HG03196 (cell line): ENCODE results near the gene CRY2.
"Not testable (repeated sequence)": the region's sequence is repeated elsewhere in the genome, so short reads cannot be mapped to it uniquely, and the experiment has no call there.

Source experiments
- ATAC-seq: cut with Tn5 transposase; IDR thresholded peaks from one replicate; pipeline ENCODE4 v1.9.1; 2021; ENCODE audit not compliant: unreplicated experiment

CRY2 gene

DNA sequence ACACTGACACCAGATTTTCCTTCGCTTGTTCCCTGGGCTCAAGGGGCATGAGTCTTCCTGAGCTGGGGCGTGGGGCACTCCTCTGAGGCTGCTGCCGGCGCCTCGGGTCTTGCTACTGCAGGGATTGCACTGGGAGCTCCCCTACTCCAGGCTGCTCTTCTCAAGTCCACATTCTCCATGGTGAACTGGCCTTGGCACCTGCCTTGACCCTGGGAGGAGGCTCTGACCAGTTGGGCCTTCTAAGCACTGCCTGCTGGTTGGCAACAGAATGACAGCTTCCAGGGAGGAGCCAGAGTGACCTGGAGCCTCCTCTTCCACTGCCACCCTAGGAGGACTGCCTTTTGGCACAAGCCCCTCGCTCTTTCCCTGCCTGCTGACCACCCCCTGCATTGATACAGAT is 50.3 kb downstream of the CRY2 start:
- no peak for ATAC-seq

DNA sequence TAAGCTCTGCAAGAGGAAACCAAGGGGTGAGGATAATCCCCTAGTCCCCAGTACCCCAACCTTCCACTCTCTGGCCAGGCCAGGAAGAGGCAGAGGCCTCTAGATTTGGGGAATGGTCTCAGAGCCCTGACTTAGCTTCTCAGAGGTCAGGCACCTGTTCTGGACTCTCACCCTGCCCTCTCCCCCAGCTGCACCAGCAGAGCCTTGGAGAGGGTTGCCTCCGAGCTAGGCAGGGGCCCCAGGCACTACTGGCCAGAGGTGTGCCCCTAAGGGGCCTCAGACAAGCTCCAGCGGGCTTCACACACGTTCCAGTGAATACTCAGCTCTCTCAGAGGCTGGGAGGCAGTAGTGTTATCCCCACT is 51.8 kb downstream of the CRY2 start:
- no peak for ATAC-seq

DNA sequence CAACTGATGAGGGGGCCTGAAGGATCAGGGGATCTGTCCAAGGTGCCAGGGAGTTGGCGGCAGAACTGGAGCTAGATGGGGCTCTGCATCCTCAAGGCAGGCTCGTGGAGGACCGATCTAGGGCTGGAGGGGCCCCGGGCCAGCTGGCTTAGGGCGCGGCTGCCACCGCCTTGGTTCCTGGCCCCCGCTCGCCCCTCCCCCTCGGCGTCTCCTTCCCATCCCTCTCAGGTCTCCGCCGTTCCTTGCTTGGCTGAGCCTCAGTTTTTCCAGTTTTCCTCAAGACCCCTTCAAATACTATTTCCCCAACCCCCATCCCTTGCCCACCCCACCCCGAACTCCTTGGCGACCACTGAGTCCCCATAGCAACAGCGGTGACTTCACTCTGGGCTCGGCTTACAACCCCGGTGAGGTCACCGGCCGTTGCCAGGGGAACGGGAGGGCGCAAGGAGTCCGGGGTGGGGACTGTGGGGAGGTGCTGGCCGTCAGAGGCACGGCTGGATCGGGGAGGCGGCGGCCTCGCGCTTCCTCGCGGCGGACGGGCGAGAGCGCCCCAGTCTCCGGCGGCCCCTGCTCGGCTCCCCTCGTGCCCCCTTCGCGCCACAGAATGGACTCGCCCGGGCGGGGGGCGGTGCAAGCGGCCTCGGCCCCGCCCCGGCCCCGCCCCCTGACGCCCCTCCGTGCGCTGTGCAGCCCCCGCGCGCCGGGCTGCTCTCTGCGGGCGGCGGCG is 52.3 kb downstream of the CRY2 start:
- no peak for ATAC-seq

DNA sequence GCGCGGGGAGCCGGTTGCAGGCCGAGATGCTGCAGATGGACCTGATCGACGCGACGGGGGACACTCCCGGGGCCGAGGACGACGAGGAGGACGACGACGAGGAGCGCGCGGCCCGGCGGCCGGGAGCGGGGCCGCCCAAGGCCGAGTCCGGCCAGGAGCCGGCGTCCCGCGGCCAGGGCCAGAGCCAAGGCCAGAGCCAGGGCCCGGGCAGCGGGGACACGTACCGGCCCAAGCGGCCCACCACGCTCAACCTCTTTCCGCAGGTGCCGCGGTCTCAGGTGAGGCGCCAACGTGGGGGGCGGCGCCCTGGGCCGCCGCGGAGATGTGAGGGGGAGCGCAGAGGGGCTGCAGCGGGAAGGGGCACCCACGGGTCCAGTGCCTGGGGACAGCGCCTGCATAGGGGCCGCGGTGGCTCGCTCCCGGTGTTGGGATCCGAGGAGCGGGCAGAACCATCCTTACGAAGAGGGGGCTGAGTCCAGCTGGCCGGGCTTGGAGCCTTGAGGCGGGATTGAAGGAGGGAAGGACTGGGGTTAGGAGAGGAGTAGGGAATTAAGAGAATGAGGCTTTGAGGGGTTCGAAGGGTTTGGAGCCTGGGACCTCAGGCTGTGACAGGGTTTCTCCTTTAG is 53.0 kb downstream of the CRY2 start:
- ATAC-seq, result not testable (repeated sequence)

DNA sequence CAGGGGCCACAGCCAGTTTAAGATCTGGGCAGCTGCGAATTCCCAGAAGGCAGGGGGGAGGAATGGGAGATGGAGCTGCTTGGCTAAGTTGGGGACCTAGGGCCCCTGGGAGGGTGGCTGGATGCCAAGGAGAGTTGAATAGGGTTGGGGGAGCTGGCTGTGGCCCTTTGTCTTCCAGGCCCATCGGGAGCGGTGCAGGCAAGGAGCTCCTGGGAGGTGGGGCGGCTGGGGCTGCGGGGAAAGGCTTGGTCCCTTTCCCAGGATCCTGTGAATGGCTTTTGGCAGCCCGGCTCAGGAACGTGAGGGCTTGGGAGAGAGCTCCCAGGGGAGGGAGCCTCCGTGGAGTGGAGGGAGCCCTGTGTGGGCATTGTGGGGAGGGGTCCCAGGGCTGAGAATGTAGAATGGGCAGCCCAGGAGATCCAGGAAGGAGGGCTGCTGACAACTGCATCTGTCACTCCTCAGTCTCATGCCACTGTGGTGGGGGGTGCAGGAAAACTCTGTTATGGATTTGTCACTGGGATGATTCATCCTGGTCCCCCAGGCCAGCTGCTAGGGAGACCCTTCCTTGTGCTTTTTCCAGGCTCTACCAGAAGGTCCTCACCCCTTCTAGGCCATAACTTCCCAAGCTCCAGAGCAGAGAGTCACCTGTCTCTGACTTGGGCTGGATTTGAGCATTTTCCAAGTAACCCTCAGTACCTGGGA is 53.8 kb downstream of the CRY2 start:
- ATAC-seq, result no peak

DNA sequence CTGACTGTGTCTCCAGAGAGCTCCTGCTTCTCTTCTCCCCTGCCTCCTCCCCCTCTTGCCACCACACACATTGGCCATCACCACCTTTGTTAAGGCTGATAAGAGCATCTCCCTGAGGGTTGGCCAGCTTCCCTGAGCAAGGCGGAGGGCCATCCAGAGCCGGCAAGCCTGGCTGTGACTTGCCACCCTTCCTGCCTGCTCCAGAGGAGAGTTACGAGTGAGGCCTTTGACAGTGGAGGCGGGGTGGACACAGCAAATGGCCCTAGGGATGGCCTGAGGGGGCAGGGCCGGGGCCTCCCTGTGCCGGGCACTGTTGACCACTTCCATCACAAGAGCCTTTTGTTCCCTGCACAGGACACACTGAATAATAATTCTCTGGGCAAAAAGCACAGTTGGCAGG is 54.4 kb downstream of the CRY2 start:
- ATAC-seq, result no peak

DNA sequence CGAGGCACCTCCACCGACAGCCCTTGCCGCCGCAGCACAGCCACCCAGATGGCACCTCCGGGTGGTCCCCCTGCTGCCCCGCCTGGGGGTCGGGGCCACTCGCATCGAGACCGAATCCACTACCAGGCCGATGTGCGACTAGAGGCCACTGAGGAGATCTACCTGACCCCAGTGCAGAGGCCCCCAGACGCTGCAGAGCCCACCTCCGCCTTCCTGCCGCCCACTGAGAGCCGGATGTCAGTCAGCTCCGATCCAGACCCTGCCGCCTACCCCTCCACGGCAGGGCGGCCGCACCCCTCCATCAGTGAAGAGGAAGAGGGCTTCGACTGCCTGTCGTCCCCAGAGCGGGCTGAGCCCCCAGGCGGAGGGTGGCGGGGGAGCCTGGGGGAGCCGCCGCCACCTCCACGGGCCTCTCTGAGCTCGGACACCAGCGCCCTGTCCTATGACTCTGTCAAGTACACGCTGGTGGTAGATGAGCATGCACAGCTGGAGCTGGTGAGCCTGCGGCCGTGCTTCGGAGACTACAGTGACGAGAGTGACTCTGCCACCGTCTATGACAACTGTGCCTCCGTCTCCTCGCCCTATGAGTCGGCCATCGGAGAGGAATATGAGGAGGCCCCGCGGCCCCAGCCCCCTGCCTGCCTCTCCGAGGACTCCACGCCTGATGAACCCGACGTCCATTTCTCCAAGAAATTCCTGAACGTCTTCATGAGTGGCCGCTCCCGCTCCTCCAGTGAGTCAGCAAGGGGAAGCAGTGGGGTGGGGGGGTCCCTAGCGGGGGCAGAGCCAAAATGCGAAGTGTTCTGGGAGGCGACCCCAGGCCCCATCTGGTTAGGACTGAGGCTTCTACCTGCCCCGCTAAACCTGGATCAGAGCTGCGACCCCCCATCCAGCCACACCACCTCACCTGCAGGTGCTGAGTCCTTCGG is 55.4 kb downstream of the CRY2 start:
- no peak for ATAC-seq

DNA sequence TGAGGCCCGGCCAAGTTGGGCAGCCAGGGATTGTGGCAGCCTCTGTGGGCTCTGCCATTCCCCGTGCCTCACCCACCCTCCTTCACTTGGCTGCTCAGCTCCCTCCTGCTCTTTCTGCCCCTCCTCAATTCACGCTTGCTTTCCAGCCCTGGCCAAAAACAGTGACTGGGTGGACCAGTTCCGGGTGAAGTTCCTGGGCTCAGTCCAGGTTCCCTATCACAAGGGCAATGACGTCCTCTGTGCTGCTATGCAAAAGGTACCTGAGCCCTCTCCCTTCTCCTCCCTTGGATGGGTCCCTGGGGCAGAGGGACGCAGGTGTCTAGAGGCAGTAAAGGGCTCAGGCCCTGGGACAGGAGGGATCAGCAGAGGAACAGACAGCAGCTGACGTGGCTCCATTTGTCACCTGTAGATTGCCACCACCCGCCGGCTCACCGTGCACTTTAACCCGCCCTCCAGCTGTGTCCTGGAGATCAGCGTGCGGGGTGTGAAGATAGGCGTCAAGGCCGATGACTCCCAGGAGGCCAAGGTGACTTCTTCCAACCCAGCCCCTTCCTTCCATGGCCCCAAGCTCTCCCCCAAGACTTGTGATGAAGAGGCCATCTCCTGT is 57.1 kb downstream of the CRY2 start:
- ATAC-seq, result no peak

DNA sequence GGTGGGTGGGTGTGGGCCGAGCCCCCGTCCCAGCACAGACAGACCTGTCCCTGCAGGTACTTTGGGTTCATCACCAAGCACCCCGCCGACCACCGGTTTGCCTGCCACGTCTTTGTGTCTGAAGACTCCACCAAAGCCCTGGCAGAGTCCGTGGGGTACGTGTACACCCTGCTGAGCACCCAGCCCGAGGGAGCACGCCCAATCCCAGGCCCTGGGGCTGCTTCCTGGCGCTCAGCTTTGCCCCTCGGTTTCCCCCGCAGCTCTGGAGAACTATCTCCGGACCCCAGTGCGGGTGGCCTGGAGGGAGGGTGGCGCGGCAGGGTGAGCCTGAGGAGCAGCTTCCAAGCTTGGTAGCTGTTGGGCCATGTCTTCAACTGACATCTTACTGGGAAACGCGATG is 57.8 kb downstream of the CRY2 start:
- no peak for ATAC-seq

DNA sequence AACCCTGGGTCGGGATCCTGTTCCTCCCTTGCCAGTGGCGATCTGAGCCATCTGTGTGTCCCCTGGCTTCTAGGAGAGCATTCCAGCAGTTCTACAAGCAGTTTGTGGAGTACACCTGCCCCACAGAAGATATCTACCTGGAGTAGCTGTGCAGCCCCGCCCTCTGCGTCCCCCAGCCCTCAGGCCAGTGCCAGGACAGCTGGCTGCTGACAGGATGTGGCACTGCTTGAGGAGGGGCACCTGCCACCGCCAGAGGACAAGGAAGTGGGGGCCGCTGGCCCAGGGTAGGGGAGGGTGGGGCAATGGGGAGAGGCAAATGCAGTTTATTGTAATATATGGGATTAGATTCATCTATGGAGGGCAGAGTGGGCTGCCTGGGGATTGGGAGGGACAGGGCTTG is 58.3 kb downstream of the CRY2 start:
- not testable (repeated sequence) for ATAC-seq

DNA sequence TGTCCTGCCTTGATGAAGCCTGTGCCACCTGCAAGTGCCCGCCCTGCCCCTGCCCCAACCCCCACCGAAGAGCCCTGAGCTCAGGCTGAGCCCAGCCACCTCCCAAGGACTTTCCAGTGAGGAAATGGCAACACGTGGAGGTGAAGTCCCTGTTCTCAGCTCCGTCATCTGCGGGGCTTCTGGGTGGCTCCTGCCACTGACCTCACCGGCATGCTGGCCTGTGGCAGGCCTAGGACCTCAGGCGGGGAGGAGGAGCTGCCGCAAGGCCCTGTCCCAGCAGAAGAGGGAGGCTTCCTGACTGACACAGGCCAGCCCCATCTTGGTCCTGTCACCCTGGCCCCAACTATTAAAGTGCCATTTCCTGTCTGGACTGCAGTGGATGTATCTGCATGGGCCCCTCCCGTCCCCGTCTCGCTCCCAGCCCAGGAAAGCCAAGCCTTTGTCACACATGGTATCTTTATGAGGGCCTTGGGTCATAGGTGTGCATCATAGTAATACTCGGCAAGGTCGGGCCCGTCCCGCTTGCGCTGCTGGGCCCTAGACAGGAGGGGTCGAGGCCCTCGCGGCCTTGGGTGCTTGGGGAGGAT is 58.9 kb downstream of the CRY2 start:
- no peak for ATAC-seq

DNA sequence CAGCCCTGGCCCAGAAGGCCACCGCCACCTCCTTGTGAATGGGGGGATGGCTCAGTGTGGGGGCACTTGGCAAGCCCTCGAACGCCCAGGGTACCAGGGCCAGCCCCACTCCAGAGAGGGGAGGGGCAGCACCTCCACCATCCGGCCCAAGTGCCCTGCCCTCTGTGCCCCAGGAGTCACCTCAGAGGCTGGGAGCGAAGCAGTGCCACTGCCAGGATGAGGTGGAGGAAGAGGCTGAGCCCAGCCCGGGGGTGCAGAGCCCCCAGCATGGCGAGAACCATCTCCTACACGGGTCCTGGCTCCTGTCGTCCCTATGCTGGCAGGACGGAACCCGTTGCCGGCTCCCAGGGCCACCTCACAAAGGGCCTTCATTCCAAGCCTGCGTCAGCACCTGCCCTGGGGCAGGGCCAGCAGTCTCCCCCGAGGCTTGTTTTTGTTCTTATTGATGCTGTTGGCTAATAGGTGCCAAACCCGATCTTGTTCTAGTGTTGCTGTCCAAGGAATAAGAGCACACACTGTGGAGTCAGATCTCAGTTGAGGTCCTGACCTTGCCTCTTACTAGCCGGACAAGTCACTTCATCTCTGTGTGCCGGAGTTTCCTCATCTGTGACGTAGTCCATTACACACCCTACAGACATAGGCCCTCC is 59.8 kb downstream of the CRY2 start, which contains the start of gene FREY1:
TSS of gene FREY1 (minus strand) at position 307 of the 647 bp plus-strand sequence. CDS start at position 281, 26 bp downstream.
- ATAC-seq, result no peak

DNA sequence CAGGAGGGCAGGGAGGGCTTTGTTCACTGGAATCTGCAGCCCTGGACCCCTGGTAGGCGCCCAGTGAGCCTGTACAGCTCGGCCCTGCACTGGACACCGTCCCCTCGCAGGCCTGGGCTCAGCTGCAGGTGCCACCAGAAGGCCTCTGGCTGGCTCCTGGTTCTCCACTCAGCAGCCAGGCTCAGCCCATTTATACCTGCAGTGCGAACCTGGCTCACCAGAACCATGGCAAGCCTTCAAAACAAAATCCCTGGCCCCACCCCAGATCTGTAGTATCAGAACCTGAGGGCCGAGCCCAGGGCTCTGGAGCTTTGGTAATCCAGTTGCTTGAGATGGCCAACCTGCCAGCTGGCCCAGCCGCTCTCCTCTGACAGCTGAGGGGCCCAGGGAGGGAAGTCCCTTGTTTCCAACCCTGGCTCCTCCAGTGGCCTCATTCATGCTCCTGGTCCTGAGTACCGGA is 60.7 kb downstream of the CRY2 start:
- ATAC-seq, result no peak

DNA sequence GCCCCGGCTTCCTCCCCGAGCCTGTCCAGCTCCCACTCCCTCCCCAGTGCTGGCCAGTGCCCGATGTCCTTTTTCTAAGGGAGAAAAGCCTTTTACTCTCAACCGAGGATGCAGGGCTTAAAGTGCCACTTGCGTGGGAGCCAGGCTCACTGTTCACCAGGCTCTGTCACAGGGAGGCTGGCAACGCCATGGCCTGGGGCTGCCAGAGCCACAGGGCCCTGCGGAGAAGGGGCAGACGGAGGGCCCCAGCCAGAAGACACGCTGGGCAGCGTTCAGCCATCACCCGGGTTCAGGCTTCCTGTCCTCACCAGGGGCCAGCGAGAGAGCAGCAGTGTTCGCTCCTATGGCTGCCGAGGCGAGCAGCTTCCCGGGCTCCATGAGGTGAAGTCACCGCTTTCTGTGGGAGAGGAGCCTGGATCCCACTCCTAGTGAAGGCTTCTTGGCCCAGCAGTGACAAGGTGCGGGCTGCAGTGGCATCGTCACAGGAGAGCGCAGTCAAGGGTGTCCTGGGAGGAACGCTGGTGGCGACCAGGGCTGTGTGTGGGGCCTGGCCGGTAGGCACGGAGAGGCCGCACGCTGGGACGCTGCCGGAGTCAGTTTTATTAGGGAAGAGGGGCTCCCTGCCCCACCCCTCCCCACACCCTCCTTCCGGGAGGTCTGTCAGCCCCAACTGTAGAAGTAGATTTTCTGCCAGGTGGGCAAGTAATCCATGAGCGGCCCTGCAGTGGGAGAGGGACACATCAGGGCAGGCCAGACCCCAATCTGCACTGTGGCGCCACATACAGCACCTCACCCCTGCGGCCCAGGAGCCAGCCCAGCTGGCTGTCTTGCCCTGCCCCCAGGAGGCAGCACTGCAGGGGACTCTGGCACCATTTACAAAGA is 62.6 kb downstream of the CRY2 start:
- no peak for ATAC-seq

DNA sequence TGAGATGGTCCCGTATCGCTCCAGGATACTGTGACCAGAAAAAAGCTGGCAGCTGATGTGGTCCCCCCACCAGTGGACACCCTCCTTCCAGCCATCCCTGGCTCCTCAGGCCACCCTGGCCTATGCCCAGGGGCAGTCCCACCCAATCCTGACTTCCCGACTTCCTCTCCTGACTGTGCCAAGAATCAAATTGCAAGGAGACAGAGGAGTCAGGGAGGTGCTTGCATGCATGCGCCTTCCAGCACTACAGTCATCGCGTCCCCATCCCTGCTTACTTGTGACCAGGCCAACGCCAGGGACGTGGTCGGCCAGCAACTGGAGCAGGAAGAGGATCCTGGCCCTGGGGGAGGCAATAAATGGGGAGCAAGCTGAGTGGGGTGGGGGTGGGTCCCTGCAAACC is 63.3 kb downstream of the CRY2 start:
- ATAC-seq, result no peak

DNA sequence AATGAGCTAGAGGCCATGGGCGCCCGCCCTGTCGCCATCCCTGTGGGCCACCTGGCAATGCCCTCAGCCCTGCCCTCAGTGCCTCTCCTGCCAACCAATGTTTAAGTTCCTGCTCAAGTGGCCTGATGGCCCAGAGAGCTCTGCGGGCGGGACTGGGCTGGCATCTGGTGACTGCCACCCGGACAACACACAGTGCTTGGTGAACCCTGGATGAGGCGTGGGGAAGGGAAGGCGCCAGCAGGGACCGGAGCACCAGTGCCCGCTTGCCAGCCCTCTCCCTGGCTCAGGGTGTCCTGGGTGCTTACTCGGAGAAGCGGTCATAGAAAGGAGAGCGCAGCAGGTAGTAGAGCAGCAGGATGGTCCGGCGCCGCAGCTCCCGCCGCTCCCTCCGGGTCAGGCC is 66.2 kb downstream of the CRY2 start:
- ATAC-seq, result no peak

DNA sequence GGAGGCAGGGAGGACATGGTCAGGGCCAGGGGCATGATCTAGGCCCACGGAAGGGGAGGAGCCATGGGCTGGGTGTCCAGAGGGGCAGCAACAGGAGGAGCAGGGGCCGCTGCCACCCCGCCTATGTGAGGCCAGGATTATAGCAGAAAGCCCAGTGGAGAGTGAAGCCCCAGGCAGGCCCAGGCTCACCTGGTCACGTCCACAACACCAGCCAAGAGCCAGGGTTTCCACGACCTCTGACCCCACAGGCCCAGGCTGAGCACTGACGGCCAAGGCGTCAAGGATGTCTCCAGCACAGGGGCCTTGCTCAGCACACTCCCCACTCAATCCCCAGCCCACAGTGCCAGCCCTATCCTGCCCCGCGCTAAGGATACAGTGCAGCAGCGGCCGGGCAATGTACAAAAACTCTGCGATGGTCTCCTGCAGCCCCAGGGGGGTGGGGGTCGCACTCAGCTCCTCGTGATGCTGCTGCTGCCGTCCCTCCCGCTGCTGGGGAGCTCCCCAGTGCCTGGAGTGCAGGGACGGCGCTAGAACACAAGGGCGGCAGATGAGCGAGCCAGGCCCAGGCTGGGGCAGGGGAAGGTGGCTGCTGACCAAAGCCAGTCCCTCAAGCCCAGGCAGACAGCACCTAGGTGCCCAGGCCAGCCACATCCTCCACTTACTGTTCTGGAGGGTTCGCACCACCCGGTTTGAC is 66.8 kb downstream of the CRY2 start:
- ATAC-seq, result no peak

DNA sequence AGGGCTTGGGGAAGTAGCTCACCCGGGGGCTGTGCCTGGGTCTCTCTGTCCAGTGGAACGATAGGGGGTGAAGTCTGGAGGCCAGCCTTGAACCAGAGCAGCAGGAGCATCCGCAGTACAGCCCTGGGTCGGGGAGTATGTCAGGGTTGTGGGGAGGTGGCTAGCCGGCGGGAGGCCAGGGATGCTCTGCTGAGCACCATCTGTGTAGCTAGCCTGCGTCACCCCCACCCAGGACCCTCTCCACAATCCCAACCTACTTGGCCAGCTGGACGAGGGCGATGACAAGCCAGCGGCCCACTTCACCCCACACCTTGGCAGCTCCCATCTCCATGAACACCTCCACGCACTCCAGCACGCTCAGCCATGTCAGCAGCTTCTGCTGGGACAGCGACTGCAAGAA is 68.2 kb downstream of the CRY2 start:
- no peak for ATAC-seq
